ENCODE data around the gene DPH2.

The DPH2 gene

DNA sequence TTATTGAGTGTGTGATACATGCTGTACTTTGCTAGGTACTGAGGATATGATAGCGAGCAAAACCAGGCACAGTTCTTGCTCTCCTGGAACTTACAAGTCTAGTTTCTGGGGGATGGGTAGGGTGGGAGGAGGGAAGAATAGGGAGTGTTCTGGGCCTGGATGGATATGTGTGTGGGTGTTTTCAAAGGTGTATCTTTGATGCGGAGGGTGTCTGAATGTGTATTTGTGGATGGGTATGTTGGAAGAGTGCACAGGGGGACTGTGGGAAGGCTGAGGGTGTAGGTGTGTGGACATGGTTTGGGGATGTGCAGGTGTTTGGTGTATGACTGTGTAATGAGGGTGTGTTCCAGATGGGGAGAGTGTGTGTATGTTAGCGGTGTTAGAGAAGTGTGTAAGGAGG is 4.5 kb upstream of the DPH2 start:
- no peak for DNase-seq (ENCODE audit: extremely low read depth in 1 of 2, low read depth in 1 of 2)

- DNase-seq (ENCODE audit: extremely low read depth in 1 of 2, low read depth in 1 of 2), result no peak
These were observed 1.4 kb upstream of the DPH2 start for GRCh38 chr1:43968348-43968948.

DNA sequence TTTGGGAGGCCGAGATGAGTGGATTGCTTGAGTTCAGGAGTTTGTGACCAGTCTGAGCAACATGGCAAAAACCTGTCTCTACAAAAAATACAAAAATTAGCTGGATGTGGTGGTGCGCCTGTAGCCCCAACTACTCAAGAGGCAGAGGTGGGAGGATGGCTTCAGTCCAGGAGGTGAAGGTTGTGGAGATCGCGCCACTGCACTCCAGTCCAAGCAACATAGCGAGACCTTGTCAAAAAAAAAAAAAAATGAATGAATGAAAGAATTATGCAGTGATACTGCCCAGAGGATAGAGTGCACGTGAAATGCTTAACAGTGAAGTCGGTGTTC is 429 bp upstream of the DPH2 start:
- no peak for DNase-seq (ENCODE audit: extremely low read depth in 1 of 2, low read depth in 1 of 2)

- DNase-seq (ENCODE audit: extremely low read depth in 1 of 2, low read depth in 1 of 2), result no peak
These were observed 692 bp downstream of the DPH2 start for GRCh38 chr1:43970502-43970901.

- no peak for DNase-seq (ENCODE audit: extremely low read depth in 1 of 2, low read depth in 1 of 2)
These were observed 1.1 kb downstream of the DPH2 start for GRCh38 chr1:43970911-43971310.

DNA sequence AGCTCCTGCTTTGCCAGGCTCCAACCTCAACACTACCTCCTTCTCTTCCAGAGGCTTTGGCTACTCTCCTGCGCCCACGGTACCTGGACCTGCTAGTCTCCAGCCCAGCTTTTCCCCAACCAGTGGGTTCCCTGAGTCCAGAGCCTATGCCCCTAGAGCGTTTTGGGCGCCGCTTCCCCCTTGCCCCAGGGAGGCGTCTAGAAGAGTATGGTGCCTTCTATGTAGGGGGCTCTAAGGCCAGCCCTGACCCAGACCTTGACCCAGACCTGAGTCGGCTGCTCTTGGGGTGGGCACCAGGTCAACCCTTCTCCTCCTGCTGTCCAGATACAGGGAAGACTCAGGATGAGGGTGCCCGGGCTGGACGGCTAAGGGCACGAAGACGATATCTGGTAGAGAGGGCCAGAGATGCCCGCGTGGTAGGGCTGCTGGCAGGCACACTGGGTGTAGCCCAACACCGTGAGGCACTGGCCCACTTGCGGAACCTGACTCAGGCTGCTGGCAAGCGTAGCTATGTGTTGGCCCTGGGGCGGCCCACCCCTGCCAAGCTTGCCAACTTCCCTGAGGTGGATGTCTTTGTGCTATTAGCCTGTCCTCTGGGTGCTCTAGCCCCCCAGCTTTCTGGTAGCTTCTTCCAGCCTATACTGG is 1.6 kb downstream of the DPH2 start:
- DNase-seq (ENCODE audit: extremely low read depth in 1 of 2, low read depth in 1 of 2), result no peak

DNA sequence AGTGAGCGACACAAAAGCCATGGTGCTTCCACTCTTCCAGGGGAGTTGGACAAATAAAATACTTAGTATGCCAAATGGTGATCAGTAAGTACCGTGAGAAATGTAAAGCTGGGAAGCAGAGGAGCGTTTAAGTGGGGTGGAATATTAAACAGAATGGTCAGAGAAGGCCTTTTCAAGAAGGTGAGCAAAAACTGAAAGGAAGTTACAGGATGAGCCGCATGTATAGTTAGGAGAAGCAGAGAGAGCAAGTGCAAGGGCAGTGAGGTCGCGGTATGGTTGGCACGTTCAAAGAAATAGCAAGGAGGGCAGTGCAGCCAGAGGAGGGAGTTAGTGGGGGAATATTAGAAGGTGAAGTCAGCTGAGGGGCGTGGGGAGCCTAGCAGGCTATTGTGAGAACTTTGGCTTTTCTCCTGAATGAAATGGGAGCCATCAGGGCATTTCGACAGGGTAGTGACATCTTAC is 4.2 kb downstream of the DPH2 start:
- no peak for DNase-seq (ENCODE audit: extremely low read depth in 1 of 2, low read depth in 1 of 2)

DNA sequence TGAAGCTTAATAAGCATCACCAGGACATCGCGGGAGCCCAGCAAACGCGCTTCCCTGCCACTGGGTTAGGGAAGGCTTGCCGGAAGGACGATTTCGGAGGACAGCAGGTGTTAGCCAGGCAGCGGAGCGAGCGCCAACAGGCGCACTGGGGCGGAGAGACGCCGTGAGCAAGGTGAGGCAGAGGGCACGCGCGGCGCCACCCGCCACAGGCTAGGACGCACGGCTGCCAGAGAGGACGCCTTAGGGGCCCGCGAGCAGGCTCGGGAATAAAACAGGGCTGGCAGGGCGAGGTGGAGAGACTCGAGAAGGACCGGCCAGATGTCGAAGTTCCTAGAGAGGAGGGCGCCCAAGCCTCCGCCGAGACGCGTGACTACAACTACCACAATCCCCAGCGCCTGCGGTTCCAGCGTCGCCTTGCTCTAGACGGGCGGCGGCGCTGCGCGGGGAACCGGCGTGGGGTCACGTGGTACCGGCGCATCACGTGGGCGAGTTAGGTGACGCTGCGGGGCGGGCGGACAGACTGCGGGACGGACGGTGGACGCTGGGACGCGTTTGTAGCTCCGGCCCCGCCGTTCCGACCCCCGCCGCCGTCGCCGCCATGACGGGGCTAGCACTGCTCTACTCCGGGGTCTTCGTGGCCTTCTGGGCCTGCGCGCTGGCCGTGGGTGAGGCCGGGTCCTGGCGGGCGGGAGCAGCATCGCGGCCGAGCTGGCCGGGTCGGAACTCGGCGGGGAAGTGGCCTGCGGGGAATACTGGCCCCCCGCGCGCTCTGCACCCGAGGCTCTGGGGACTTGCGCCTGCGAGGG is 4.8 kb downstream of the DPH2 start, which contains the start of gene ATP6V0B:
Gene ATP6V0B, plus strand, starts transcription at position 518 of the 806 bp plus-strand sequence. Its CDS starts 81 bp downstream, at position 599.
- DNase-seq (ENCODE audit: extremely low read depth in 1 of 2, low read depth in 1 of 2), result peak; percentile 94

DNA sequence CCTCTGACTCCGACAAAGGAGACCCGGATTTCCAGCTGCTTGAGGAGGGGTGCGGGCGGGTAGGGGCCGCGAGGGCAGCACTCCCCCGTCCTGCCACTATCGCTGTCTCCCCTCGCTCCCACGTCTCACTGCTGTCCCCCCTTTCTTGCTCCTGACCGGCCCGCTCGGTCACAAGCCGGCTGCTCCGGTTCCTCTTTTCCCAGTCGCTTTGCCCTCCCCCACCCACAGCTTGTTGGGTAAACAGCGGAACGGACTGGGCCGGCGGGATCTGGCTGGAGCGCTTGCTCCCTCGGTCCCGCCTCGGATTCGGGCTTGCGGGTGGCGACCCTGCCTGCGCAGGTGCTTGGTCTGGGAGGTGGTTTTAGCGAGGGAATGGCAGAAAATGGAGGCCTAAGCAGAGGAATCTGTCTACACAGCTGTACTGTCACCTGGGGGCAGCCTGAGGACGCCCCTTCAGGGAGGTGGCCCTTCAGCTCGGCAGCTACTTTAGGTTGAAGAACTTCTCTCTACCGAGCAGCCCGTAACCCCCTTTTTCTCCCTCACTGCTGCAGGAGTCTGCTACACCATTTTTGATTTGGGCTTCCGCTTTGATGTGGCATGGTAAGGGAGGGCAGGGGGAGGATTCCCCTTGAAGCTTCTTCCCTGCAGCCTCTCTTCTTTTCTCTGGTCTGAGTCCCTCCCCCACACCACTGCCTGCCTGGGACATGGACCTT is 5.6 kb downstream of the DPH2 start:
- no peak for DNase-seq (ENCODE audit: extremely low read depth in 1 of 2, low read depth in 1 of 2)

GRCh38 chr1:43976045-43976444 is 6.2 kb downstream of the DPH2 start:
- no peak for DNase-seq (ENCODE audit: extremely low read depth in 1 of 2, low read depth in 1 of 2)

DNA sequence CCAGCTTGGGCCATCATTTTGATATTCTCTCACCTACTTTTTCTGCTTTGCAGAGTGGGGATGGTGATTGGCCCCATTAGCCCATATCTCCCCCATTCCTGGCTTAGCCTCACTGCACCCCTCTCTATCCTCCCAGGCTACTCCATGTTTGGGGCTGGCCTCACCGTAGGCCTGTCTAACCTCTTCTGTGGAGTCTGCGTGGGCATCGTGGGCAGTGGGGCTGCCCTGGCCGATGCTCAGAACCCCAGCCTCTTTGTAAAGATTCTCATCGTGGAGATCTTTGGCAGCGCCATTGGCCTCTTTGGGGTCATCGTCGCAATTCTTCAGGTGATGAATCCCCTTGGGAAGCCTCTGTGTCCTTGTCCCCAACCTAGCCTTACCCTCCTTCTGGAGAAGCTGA is 7.1 kb downstream of the DPH2 start:
- DNase-seq (ENCODE audit: extremely low read depth in 1 of 2, low read depth in 1 of 2), result no peak

DNA sequence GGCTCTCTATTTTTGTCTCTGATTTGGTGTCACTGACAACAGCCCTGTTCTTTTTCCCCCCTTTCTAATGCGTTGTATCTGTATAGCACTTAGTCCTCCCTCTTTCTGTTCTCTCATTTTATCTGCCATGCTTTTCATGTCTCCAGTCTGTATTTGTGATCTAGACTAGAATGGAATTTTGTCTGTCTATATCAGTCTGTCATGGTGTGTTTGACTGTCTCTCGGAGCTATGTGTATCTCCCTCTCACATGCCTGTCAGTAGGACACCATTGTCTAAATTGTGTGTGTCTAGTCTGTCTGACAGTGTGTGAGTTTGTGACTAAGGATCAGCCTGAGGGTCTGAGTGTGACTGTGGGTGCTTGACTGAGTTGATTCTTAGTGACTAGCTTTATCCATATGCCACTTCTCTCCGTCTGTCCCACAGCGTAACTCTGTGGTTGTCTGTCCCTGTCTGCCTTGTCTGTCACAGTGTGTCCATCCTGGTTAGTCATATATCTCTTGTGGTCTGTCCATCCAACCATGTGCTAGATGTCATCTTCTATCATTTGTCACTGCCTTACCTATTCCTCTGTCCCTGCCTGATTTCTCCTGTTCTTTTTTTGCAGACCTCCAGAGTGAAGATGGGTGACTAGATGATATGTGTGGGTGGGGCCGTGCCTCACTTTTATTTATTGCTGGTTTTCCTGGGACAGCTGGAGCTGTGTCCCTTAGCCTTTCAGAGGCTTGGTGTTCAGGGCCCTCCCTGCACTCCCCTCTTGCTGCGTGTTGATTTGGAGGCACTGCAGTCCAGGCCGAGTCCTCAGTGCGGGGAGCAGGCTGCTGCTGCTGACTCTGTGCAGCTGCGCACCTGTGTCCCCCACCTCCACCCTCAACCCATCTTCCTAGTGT is 7.8 kb downstream of the DPH2 start:
- DNase-seq (ENCODE audit: extremely low read depth in 1 of 2, low read depth in 1 of 2), result no peak

- no peak for DNase-seq (ENCODE audit: extremely low read depth in 1 of 2, low read depth in 1 of 2)
These were observed 8.4 kb downstream of the DPH2 start for GRCh38 chr1:43978264-43978550.

DNA sequence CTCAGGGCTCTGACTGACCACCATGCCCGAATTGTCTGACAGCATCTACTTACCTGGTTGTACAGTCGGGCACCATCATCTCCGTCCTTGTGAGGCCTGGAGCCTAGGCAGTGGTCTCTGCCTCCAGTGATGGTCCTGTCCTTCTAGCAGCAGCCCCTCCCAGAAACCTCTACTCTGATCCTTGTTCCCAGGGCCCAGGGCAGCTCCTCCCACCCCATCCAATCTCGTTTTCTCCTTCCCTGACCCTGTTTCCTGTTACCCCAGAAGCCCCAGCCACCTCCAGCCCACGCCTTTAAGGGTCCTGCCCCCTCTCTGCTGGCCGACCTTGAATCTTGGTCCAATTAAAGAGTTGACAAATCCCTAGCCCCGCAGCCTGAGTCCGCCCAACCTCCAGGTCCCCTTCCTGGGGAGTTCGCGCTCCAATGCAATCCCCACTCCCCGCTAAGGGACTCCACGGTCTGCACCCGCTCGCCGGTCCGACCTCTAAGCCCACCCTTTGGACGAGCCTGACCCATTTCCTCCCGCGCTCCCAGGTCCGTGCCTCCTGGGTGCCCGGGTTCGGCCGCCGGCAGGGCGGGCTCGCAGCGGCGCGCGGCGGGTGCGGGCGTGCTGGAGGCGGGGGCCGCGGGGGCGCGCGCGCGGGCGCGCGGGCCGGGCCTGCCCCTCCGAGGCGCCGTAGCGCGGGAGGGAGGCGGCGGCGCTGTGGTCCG is 8.9 kb downstream of the DPH2 start, which contains the start of gene B4GALT2:
Gene B4GALT2, plus strand, starts transcription at position 660 of the 710 bp plus-strand sequence. CDS start 1,951 bp downstream, outside the sequence.
- no peak for DNase-seq (ENCODE audit: extremely low read depth in 1 of 2, low read depth in 1 of 2)

- no peak for DNase-seq (ENCODE audit: extremely low read depth in 1 of 2, low read depth in 1 of 2)
These were observed 9.4 kb downstream of the DPH2 start for GRCh38 chr1:43979261-43979527.

DNA sequence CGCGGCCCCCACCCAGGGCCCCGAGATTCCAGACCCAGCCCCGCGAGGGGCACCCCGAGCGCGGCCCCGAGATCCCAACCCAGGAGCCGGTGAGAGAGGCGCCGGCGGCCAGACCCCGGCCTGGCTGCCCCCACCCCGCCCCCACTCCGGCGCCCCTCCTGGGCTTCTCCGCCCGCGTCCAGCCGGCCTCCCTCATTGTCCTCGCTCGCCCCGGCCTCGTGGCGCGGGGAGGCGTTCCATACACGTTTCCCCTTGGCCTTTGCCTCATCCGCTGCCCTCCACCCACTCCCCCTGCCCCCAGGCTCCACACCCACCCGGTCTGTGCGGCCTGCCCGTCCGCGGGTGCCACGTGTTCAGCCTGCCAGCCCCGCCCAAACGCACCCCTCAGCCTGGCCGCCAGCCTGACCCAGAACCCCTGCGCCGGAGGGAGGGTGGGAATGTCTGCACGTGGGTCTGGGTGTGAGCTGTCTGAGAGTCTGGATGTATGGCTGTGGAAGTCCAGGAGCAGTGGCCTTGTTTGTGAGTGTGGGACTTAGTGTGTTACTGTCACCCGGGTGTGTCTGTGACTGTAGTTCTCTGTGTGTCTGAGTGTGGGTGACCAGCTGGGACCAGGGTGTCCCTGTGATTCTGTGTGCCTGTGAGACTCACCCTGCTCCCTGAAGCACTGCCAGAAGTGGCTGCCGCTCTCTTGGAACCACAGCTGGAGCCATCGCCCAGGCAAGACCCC is 9.9 kb downstream of the DPH2 start:
- DNase-seq (ENCODE audit: extremely low read depth in 1 of 2, low read depth in 1 of 2), result no peak

DNA sequence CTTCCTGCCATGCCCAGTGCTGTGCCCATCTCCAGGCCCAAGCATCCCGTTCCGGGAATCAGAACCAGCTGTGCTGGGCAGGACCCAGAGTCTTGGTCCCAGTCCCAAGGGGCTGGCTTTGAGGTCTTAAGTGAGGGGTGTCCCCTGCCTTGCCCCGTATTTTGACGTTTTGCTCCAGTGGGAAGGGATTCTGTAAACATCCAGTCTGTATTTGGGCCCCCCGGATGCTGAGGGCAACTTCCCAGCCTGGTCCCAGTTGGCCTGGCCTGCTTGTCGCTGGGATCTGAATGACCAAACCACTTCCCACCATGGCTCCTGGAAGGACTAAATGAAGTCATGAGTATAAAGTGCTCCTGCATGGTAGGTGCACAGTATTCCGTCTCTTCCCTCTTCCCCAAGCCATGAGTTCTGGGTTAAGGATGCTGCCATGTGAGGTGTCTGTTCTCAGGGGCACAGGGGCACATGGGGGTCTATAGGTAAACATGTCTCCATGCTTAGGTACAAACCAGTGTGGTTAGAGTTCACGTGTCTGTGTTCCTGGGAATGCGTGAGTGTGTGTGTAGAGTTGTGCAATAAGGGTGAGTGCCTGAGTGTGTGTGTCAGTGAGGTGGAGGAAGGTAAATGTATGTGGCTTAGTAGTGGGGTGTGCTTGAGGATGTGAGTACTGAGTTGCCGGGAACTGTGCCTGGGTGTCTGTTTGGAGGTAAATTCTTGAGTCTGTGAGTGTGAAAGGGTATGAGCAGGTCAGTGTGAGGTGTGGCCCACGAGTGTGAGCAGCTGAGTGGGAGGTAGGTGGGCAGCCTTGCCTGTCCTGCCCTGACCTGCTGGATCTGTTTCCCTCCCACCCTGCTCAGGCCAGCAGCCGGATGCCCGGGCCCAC is 10.7 kb downstream of the DPH2 start:
- no peak for DNase-seq (ENCODE audit: extremely low read depth in 1 of 2, low read depth in 1 of 2)

- no peak for DNase-seq (ENCODE audit: extremely low read depth in 1 of 2, low read depth in 1 of 2)
These were observed 11.3 kb downstream of the DPH2 start for GRCh38 chr1:43981135-43981491.

GRCh38 chr1:43981636-43982035 is 11.8 kb downstream of the DPH2 start:
- DNase-seq (ENCODE audit: extremely low read depth in 1 of 2, low read depth in 1 of 2), result no peak
